Activated CD4-positive, alpha-beta T cell treated with anti-CD3 and anti-CD28 coated beads, Interleukin-2, amount 50 U/mL, for 4 hours (primary cell): ENCODE data around the gene LASP1.

ENCODE experiments used
- DNase-seq, 2 experiments: peaks; one replicate each; pipeline ENCODE4 v3.0.0-alpha.2; 2020

LASP1 gene

GRCh38 chr17:38870259-38871165 lies 654 bp downstream of the LASP1 start:
- peak; percentile 47 to 56 for DNase-seq

GRCh38 chr17:38871247-38872015 lies 1.6 kb downstream of the LASP1 start:
- peak; percentile 78 to 79 for DNase-seq

- no peak for DNase-seq
Measured at GRCh38 chr17:38872027-38872511, 2.2 kb downstream of the LASP1 start.

GRCh38 chr17:38872671-38873385 lies 3.0 kb downstream of the LASP1 start:
- DNase-seq, result no peak

- DNase-seq, result no peak
Measured at GRCh38 chr17:38873640-38874380, 4.0 kb downstream of the LASP1 start.

- DNase-seq, result no peak
Measured at GRCh38 chr17:38874505-38875400, 4.9 kb downstream of the LASP1 start.

- no peak for DNase-seq
Measured at GRCh38 chr17:38875477-38876075, 5.7 kb downstream of the LASP1 start.

- no peak for DNase-seq
Measured at GRCh38 chr17:38877130-38877851, 7.4 kb downstream of the LASP1 start.

GRCh38 chr17:38879878-38880665 lies 10.2 kb downstream of the LASP1 start:
- no peak for DNase-seq

GRCh38 chr17:38881600-38882191 lies 11.8 kb downstream of the LASP1 start:
- DNase-seq, result no peak

- DNase-seq, result no peak
Measured at GRCh38 chr17:38882870-38883269, 13.0 kb downstream of the LASP1 start.

- DNase-seq, result no peak
Measured at GRCh38 chr17:38883592-38884526, 14.0 kb downstream of the LASP1 start.

GRCh38 chr17:38885044-38885727 lies 15.3 kb downstream of the LASP1 start:
- no peak for DNase-seq

GRCh38 chr17:38885728-38886642 lies 16.1 kb downstream of the LASP1 start:
- DNase-seq, result no peak

- DNase-seq, result no peak
Measured at GRCh38 chr17:38886643-38887010, 16.8 kb downstream of the LASP1 start.

GRCh38 chr17:38888842-38889241 lies 19.0 kb downstream of the LASP1 start:
- DNase-seq, result no peak
